ENCODE data around the gene ZMYND10. TPM values are rescaled to one million over a fixed set of nuclear protein-coding genes. Genes with fewer than 3 reads are reported as not detected.

ZMYND10 gene
- total RNA-seq, 5 donors from 2014 or later (not counting 1 experiment from before 2014, with no cell fraction given), result 1.2 to 6.1 (median 2.9) TPM

DNA sequence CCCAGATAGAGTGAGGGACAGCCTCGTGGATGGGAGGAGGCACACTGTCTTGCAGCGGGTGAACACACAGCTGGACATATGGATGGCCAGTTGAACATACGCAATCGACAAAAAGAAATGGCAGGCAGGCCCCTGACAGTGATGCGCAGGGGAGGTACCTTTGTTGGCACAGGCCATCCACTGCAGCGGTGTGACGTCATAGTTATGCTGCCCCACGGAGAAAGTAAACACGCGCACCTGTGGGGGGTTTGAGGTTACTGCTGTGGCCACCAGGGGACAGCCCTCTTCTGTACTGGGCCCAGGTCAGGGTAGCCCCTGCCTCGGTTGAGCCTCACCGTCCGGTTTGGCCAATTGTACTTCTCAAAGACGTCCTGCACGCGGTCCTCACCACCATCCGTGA, 33.2 kb upstream of the ZMYND10 start:
- no peaks in the 10 kb centered on the region for H3K27me3 Mint-ChIP-seq
- no peaks in the 10 kb centered on the region for H3K9me3 Mint-ChIP-seq
- POLR2A ChIA-PET, result no interaction called here
- Histone ChIP-seq H3K27me3 (replicated peaks in 1 of 2; ENCODE audit: control insufficient read depth in 2 of 2, extremely low read depth in 1 of 2, insufficient read depth in 2 of 2, low read length in 1 of 2) (no peaks in the 10 kb centered on the region), H3K4me1 (ENCODE audit: control insufficient read depth in 1 of 2, extremely low read depth in 1 of 2, insufficient read depth in 2 of 2, low read length in 2 of 2) (no peaks in the 10 kb centered on the region), H3K9me3 (no peaks in the 10 kb centered on the region), H3K4me3 (ENCODE audit: control insufficient read depth in 1 of 2, extremely low read depth in 1 of 2, low read length in 1 of 2) (no peak overlapping the region), H3K36me3 (ENCODE audit: control insufficient read depth in 2 of 2, extremely low read depth in 1 of 2, insufficient read depth in 1 of 2, low read length in 1 of 2) (no peaks in the 10 kb centered on the region), H3K27ac (ENCODE audit: low read length) (no peak overlapping the region)
- no peaks in the 10 kb centered on the region for H3K36me3 Mint-ChIP-seq
- 86% methylated on average over 10 of the region's 17 CpGs for WGBS (ENCODE audit: insufficient coverage)
- CTCF ChIA-PET, result no interaction called here
- no peak overlapping the region for H3K4me3 Mint-ChIP-seq
- H3K27ac Mint-ChIP-seq, result no peak overlapping the region
- DNase-seq, result no peak
- peaks cover 0 to 2% (median 0%) of the 10 kb centered on the region in 3 donors for H3K4me1 Mint-ChIP-seq
- ATAC-seq (replicated peaks in 1 of 4), result no peak

DNA sequence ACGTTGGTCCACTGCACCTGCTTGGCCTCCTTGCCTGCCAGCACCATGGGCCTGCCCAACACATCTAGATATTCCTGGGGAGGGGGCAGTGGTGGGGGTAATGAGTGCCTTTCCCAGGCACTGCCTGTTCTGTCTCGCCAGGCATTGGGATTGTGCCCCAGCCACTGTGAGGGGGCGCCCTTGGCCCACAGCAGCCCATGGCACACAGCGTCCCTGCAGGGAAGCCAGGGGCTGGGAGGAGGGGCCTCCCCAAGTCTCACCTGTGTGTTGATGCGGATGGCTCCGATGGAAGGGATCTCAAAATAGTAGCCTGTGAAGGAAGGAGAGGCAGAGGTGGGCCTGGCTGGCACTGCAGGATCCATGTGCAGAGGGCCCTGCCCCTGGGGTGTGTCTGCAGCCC, 32.5 kb upstream of the ZMYND10 start:
- H3K4me3 ChIP-seq (ENCODE audit: control insufficient read depth in 1 of 2, extremely low read depth in 1 of 2, low read length in 1 of 2), result no peak overlapping the region
- Mint-ChIP-seq H3K9me3 (no peaks in the 10 kb centered on the region), H3K4me1 (peaks cover 2 to 9% (median 4%) of the 10 kb centered on the region in 3 donors), H3K36me3 (no peaks in the 10 kb centered on the region), H3K4me3 (no peak overlapping the region), H3K27me3 (no peaks in the 10 kb centered on the region), H3K27ac (no peak overlapping the region)
- H3K27ac ChIP-seq (ENCODE audit: low read length), result no peak overlapping the region
- no peak for DNase-seq
- POLR2A ChIA-PET, result no interaction called here
- H3K4me1 ChIP-seq (ENCODE audit: control insufficient read depth in 1 of 2, extremely low read depth in 1 of 2, insufficient read depth in 2 of 2, low read length in 2 of 2), result peaks cover 3% of the 10 kb centered on the region in 2 experiments
- 93% methylated on average over 5 of the region's 6 CpGs for WGBS (ENCODE audit: insufficient coverage)
- H3K36me3 ChIP-seq (ENCODE audit: control insufficient read depth in 2 of 2, extremely low read depth in 1 of 2, insufficient read depth in 1 of 2, low read length in 1 of 2), result no peaks in the 10 kb centered on the region
- no peaks in the 10 kb centered on the region for H3K9me3 ChIP-seq
- no peak for ATAC-seq (replicated peaks in 1 of 4)
- CTCF ChIA-PET, result no interaction called here
- H3K27me3 ChIP-seq (replicated peaks in 1 of 2; ENCODE audit: control insufficient read depth in 2 of 2, extremely low read depth in 1 of 2, insufficient read depth in 2 of 2, low read length in 1 of 2), result no peaks in the 10 kb centered on the region

DNA sequence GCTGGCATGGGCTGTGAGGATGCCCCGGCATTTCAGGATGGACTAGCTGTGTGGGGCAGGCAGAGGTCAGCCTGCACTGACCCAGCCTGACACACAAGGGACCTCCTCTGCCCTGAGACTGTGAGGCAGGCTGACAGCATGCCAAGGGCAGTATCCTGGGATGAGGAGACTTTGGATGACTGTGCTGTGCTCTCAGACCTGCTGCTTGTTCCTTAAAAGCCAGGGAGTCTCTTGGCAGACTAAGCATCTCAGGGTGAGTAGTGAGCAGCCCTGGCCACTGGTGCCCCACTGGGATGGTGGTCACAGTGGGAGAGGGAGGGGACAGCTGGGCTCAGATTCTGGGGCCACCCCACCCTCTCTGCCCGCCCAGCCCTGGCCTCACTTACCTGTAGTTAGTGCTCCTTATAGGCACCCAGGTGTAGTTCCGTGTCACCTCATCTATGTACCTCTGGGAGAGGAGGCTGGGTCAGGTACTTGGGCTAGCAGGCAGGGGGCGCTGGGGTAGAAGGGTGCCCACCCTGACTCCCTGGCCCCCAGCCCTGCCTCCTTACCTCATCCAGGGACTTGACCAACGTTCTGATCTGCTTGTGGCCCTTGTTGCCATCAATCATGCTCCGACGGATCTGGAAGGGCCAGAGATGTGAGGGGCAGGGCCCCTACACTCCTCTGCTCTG, 29.9 kb upstream of the ZMYND10 start:
- H3K4me1 ChIP-seq (ENCODE audit: control insufficient read depth in 1 of 2, extremely low read depth in 1 of 2, insufficient read depth in 2 of 2, low read length in 2 of 2), result peaks cover 3 to 10% of the 10 kb centered on the region in 2 experiments
- DNase-seq, result no peak
- ChIA-PET CTCF (no interaction called here), POLR2A (no interaction called here)
- no peaks in the 10 kb centered on the region for H3K9me3 ChIP-seq
- Mint-ChIP-seq H3K27ac (no peak overlapping the region), H3K9me3 (no peaks in the 10 kb centered on the region), H3K4me3 (no peak overlapping the region), H3K27me3 (no peaks in the 10 kb centered on the region), H3K36me3 (no peaks in the 10 kb centered on the region), H3K4me1 (peaks cover 4 to 21% (median 8%) of the 10 kb centered on the region in 3 donors)
- H3K36me3 ChIP-seq (ENCODE audit: control insufficient read depth in 2 of 2, extremely low read depth in 1 of 2, insufficient read depth in 1 of 2, low read length in 1 of 2), result no peaks in the 10 kb centered on the region
- H3K27me3 ChIP-seq (replicated peaks in 1 of 2; ENCODE audit: control insufficient read depth in 2 of 2, extremely low read depth in 1 of 2, insufficient read depth in 2 of 2, low read length in 1 of 2), result peaks cover 0 to 3% of the 10 kb centered on the region in 2 experiments
- no peak overlapping the region for H3K27ac ChIP-seq (ENCODE audit: low read length)
- H3K4me3 ChIP-seq (ENCODE audit: control insufficient read depth in 1 of 2, extremely low read depth in 1 of 2, low read length in 1 of 2), result no peak overlapping the region
- WGBS (ENCODE audit: insufficient coverage), result 77% methylated on average over 3 of the region's 7 CpGs
- ATAC-seq (replicated peaks in 1 of 4), result no peak

DNA sequence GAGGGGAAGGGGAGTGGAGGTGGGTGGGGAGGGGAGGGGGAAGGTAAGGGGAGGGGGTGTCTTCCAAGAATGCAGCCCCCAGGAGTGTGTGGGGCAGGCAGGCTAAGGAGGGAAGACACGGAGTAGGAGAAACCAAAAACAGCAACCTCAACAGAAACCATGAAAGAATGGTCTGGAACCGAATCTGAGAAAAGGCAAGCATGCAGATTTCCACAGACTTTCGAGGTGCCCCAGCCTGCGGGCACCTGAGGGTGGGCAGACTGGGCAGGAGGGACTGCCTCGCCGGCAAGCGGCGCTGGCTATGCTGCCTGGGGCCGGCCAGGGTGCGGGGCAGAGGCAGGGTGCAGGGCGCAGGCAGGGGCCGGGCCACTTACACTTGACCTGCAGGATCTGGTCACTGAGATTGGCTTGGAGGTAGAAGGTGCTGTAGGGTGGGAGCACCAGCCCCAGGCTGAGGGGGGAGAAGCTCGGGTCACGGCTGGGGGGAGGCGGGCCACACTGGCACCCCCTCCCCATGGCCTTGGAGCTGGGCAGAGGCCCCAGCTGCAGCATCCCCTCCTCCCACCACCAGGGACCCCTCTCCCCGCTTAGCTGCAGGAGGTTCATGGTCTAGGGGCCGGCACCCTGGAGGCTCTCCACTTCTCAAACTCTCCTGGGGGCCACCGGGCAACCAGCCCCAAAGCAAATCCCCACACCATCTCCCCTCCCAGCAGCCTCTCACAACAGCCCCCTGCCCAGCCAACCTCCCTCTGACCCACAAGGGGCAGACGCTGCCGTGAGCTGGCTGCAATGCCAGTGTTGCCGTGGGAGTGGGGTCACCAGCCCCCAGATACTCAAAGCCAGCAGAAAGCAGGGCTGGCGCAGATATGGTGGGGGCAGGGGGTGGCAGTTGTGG, 29.1 kb upstream of the ZMYND10 start:
- peaks cover 0 to 3% of the 10 kb centered on the region in 2 experiments for H3K27me3 ChIP-seq (replicated peaks in 1 of 2; ENCODE audit: control insufficient read depth in 2 of 2, extremely low read depth in 1 of 2, insufficient read depth in 2 of 2, low read length in 1 of 2)
- H3K4me1 ChIP-seq (ENCODE audit: control insufficient read depth in 1 of 2, extremely low read depth in 1 of 2, insufficient read depth in 2 of 2, low read length in 2 of 2), result peaks cover 3 to 10% of the 10 kb centered on the region in 2 experiments
- ATAC-seq (replicated peaks in 1 of 4) (no peak), DNase-seq (no peak)
- H3K4me3 ChIP-seq (ENCODE audit: control insufficient read depth in 1 of 2, extremely low read depth in 1 of 2, low read length in 1 of 2), result no peak overlapping the region
- Mint-ChIP-seq H3K9me3 (no peaks in the 10 kb centered on the region), H3K36me3 (no peaks in the 10 kb centered on the region), H3K4me1 (peaks cover 4 to 21% (median 8%) of the 10 kb centered on the region in 3 donors), H3K27ac (no peak overlapping the region), H3K27me3 (no peaks in the 10 kb centered on the region), H3K4me3 (no peak overlapping the region)
- H3K9me3 ChIP-seq, result no peaks in the 10 kb centered on the region
- no peak overlapping the region for H3K27ac ChIP-seq (ENCODE audit: low read length)
- WGBS (ENCODE audit: insufficient coverage), result 73% methylated on average over 17 of the region's 22 CpGs
- H3K36me3 ChIP-seq (ENCODE audit: control insufficient read depth in 2 of 2, extremely low read depth in 1 of 2, insufficient read depth in 1 of 2, low read length in 1 of 2), result no peaks in the 10 kb centered on the region
- POLR2A ChIA-PET, result no interaction called here
- CTCF ChIA-PET, result no interaction called here

DNA sequence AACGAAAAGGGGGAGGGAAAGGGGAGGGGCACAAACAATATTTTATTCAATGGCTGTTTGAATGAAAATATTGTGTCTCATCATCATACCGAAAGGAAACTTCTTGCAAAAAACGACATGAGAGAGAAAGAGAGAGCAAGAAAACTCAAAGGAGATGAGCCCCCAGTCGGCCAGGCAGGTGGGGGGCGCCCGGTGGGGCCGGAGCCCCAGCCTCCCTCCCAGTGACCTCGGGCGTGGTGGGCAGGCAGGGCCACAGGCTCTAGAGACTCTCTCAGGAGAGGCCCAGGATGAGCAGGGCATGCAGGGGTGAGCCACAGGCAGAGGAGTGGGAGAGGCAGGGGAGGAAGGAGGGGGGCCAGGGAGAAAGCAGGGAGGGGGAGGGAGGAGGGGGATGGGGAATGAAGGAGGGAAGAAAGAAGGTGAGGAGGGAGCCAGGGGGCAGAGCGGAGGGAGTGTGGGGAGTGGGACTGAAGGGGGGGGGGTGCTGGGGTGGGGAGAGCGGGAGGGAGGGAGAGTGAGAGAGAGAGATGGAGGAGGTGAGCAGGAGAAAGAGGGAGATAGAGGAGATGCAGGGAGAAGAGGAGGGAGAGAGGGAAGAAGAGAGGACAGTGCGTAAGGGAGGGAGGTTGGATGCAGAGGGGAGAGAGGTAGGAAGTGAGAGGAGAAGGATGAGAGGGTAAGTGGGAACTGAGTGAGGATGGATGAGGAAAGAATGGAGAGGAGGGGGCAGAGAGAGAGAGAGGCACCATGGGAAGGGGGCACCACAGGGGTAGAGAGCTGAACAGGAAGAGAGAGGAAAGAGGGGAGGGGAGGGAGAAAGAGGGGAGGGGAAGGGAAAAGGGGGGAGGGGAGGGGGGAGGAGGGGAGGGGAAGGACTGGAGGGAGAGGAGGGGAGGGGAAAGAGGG, 27.9 kb upstream of the ZMYND10 start:
- Histone ChIP-seq H3K36me3 (ENCODE audit: control insufficient read depth in 2 of 2, extremely low read depth in 1 of 2, insufficient read depth in 1 of 2, low read length in 1 of 2) (no peaks in the 10 kb centered on the region), H3K4me1 (ENCODE audit: control insufficient read depth in 1 of 2, extremely low read depth in 1 of 2, insufficient read depth in 2 of 2, low read length in 2 of 2) (peaks cover 3 to 10% of the 10 kb centered on the region in 2 experiments), H3K9me3 (no peaks in the 10 kb centered on the region), H3K27me3 (replicated peaks in 1 of 2; ENCODE audit: control insufficient read depth in 2 of 2, extremely low read depth in 1 of 2, insufficient read depth in 2 of 2, low read length in 1 of 2) (peaks cover 0 to 3% of the 10 kb centered on the region in 2 experiments), H3K4me3 (ENCODE audit: control insufficient read depth in 1 of 2, extremely low read depth in 1 of 2, low read length in 1 of 2) (no peak overlapping the region), H3K27ac (ENCODE audit: low read length) (no peak overlapping the region)
- Mint-ChIP-seq H3K4me1 (peaks cover 4 to 21% (median 12%) of the 10 kb centered on the region in 3 donors), H3K4me3 (no peak overlapping the region), H3K27me3 (no peaks in the 10 kb centered on the region), H3K27ac (no peak overlapping the region), H3K36me3 (no peaks in the 10 kb centered on the region), H3K9me3 (no peaks in the 10 kb centered on the region)
- ChIA-PET POLR2A (no interaction called here), CTCF (no interaction called here)
- 79% methylated on average over 8 of the region's 12 CpGs for WGBS (ENCODE audit: insufficient coverage)
- ATAC-seq (replicated peaks in 1 of 4), result no peak
- no peak for DNase-seq

DNA sequence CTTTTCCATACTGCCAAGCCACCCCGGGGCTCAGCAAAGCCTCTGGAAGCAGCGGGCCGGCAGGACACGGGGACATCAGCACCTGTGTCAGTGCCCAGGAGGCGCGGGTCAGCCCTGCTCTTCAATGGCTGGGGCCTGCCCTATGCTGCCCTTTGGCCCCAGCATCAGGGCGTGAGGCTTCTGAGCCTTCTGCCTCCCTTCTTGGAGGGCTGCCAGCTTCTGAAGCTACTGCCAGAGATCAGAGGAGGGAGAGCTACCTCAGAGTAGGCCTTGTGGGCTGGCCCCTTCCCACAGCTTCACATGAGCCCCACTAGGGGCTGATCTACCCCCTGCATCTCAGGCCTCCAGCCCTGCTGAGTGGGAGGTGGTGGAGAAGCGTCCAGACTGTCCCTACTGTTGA, 26.8 kb upstream of the ZMYND10 start:
- DNase-seq (peak in 6 of 35 experiments; percentile 20 to 28 (median 24)), ATAC-seq (replicated peaks in 1 of 4) (peak in 1 of 4 experiments; percentile 63)
- H3K9me3 Mint-ChIP-seq, result no peaks in the 10 kb centered on the region
- no peak overlapping the region for H3K4me3 ChIP-seq (ENCODE audit: control insufficient read depth in 1 of 2, extremely low read depth in 1 of 2, low read length in 1 of 2)
- peaks cover 0 to 3% of the 10 kb centered on the region in 2 experiments for H3K27me3 ChIP-seq (replicated peaks in 1 of 2; ENCODE audit: control insufficient read depth in 2 of 2, extremely low read depth in 1 of 2, insufficient read depth in 2 of 2, low read length in 1 of 2)
- H3K36me3 Mint-ChIP-seq, result no peaks in the 10 kb centered on the region
- ChIA-PET CTCF (interaction anchor here in 1 of 2 donors (0.5 kb wide), 1 partner anchor 1501 kb away, joined by 3 read pairs; no protein-coding TSS in a partner anchor), POLR2A (no interaction called here)
- no peaks in the 10 kb centered on the region for H3K9me3 ChIP-seq
- no peak overlapping the region for H3K27ac ChIP-seq (ENCODE audit: low read length)
- no peaks in the 10 kb centered on the region for H3K27me3 Mint-ChIP-seq
- H3K4me1 ChIP-seq (ENCODE audit: control insufficient read depth in 1 of 2, extremely low read depth in 1 of 2, insufficient read depth in 2 of 2, low read length in 2 of 2), result peaks cover 4 to 11% of the 10 kb centered on the region in 2 experiments
- 84% methylated on average over 7 of the region's 8 CpGs for WGBS (ENCODE audit: insufficient coverage)
- peaks cover 5 to 22% (median 18%) of the 10 kb centered on the region in 3 donors for H3K4me1 Mint-ChIP-seq
- peak overlapping the region in 1 of 3 donors; percentile 52 for H3K4me3 Mint-ChIP-seq
- no peak overlapping the region for H3K27ac Mint-ChIP-seq
- H3K36me3 ChIP-seq (ENCODE audit: control insufficient read depth in 2 of 2, extremely low read depth in 1 of 2, insufficient read depth in 1 of 2, low read length in 1 of 2), result peaks cover 0 to 3% of the 10 kb centered on the region in 2 donors
